Activated T-cell treated with anti-CD3 and anti-CD28 coated beads for 24 hours (primary cell): Measurements from ENCODE around the gene KCNK7.

Source experiments
- DNase-seq: peaks from one replicate; pipeline ENCODE4 v3.0.0-alpha.2; 2020; ENCODE audit warnings: low read depth

KCNK7 gene

GRCh38 chr11:65556470-65557279 lies 38.9 kb downstream of the KCNK7 start:
- no peak for DNase-seq

GRCh38 chr11:65555693-65556231 lies 39.8 kb downstream of the KCNK7 start:
- no peak for DNase-seq

- DNase-seq, result no peak
These were observed 40.7 kb downstream of the KCNK7 start for GRCh38 chr11:65554842-65555430.

- no peak for DNase-seq
These were observed 41.4 kb downstream of the KCNK7 start for GRCh38 chr11:65554057-65554818.

GRCh38 chr11:65553301-65554001 lies 42.1 kb downstream of the KCNK7 start:
- DNase-seq, result peak; percentile 46

- DNase-seq, result no peak
These were observed 43.1 kb downstream of the KCNK7 start for GRCh38 chr11:65552388-65552951.

GRCh38 chr11:65551572-65552387 lies 43.8 kb downstream of the KCNK7 start:
- DNase-seq, result no peak

- DNase-seq, result no peak
These were observed 46.5 kb downstream of the KCNK7 start for GRCh38 chr11:65549096-65549495.

- DNase-seq, result no peak
These were observed 47.2 kb downstream of the KCNK7 start for GRCh38 chr11:65548395-65548794.

GRCh38 chr11:65547446-65548125 lies 48.0 kb downstream of the KCNK7 start:
- DNase-seq, result no peak

- peak; percentile 97 for DNase-seq
These were observed 49.2 kb downstream of the KCNK7 start for GRCh38 chr11:65546217-65546958.

GRCh38 chr11:65545853-65546216 lies 49.8 kb downstream of the KCNK7 start:
- DNase-seq, result no peak
